NCI-H146 treated with DMSO at 0.1 percent for 48 hours (cell line): ENCODE data around the gene ZCCHC7.
"Not testable (repeated sequence)": the region's sequence is repeated elsewhere in the genome, so short reads cannot be mapped to it uniquely, and the experiment has no call there.

Source experiments
- DNase-seq: peaks from one replicate; lab custom pipeline; 2025; ENCODE audit not compliant: unreplicated experiment; lab: John Stamatoyannopoulos, UW

ZCCHC7 gene

DNA sequence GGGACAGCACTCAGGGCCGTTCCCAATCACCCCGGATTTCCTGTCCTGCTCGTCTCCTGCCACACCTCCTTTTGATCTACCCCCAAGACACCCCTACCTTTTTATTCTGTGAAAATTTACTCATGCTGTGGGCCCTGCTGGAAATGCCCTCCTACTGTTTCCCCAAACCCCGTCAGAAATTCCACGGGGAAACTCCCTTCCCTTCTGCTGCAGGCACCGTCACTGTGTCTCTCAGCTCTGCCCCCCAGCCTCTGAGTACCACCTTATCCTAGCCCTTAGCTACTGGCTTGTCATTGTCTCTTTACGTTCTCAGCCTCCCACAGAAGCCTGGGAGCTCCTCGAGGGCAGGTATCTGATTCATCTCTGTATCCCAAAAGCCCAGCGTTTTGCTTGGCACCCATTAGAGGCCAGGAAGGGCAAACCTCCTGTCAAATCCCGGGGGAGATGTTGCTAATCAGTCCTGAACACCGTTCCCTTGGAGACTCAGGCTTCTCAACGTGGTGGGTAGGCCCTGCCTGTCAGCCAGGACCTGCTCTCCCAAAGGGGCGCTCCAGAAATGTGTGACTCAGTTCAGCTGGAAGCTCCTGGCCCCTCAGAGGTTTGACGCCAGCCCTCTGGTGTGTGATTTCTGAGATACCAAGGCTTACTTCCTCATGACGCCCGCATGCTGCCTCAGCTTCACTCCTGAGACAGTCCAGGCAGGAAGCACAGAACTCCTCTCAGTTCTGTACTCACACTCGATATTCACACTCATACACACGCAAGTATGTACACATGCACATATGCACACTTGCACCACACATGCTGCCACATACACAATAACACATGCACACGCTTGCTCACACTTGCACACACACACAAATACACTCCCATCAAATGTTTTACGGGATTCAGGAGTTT, 251.4 kb downstream of the ZCCHC7 start:
- DNase-seq, result no peak

DNA sequence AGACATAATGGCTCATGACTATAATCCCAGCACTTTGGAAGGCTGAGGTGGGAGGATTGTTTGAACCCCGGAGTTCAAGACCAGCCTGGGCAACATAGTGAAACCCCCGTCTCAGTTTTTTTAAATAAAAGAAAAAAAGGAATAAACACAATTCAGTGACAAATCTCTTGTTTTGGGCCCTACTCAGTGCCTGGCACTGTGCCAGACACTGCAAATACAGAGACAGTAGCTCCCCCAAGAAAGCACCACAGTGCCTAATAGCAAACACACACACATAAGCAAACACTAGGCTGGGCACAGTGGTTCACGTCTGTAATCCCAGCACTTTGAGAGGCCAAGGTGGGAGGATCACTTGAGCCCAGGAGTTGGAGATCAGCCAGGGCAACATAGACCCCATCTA, 252.5 kb downstream of the ZCCHC7 start:
- DNase-seq, result no peak

- DNase-seq, result no peak
Observed at GRCh38 chr9:37373621-37374020, 253.2 kb downstream of the ZCCHC7 start.

GRCh38 chr9:37374892-37375291, 254.5 kb downstream of the ZCCHC7 start:
- peak; percentile 20 for DNase-seq

- no peak for DNase-seq
Observed at GRCh38 chr9:37377688-37378612, 257.6 kb downstream of the ZCCHC7 start.

DNA sequence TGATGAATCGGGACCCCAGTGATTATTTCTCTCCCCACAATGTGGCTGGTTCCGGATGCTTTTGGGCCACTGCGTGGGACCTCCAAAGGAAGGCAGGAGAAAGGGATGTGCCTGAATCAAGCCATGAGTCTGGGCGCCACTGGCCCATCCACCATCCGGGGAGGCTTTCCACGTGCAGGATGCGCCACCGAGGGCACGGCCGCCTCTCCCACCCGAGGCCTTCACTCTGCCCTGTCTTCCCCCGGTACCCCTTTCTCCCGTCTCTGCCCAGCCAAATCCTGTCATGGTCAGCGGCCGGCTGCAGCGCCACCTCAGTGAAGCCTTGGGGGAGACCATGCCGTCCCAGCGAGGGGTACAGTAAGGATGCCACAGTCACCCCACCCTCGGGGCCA, 258.2 kb downstream of the ZCCHC7 start:
- no peak for DNase-seq

- no peak for DNase-seq
Observed at GRCh38 chr9:37379835-37380234, 259.5 kb downstream of the ZCCHC7 start.

- no peak for DNase-seq
Observed at GRCh38 chr9:37380570-37380969, 260.2 kb downstream of the ZCCHC7 start.

- no peak for DNase-seq
Observed at GRCh38 chr9:37381094-37381741, 260.8 kb downstream of the ZCCHC7 start.

GRCh38 chr9:37382161-37382981, 262.0 kb downstream of the ZCCHC7 start:
- DNase-seq, result no peak

DNA sequence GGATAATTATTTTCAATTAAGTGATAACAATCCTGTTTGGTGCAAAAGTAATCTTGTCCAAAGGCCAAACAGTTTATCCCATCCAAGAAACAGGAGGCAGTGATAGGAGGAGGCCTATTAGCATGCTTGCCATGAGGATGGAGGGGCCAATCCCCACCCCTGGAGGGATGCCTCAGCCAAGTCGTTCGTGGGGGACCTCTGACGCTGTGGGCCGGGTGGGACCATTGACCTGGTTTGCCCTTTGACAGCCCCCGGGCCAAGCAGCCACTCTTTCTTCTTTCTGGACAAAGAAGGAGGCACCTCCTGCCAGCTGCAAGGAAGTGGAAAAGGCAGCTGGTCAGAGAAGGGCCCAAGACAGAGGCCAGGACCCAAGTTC, 262.6 kb downstream of the ZCCHC7 start:
- no peak for DNase-seq

- DNase-seq, result no peak
Observed at GRCh38 chr9:37383393-37383792, 263.0 kb downstream of the ZCCHC7 start.

DNA sequence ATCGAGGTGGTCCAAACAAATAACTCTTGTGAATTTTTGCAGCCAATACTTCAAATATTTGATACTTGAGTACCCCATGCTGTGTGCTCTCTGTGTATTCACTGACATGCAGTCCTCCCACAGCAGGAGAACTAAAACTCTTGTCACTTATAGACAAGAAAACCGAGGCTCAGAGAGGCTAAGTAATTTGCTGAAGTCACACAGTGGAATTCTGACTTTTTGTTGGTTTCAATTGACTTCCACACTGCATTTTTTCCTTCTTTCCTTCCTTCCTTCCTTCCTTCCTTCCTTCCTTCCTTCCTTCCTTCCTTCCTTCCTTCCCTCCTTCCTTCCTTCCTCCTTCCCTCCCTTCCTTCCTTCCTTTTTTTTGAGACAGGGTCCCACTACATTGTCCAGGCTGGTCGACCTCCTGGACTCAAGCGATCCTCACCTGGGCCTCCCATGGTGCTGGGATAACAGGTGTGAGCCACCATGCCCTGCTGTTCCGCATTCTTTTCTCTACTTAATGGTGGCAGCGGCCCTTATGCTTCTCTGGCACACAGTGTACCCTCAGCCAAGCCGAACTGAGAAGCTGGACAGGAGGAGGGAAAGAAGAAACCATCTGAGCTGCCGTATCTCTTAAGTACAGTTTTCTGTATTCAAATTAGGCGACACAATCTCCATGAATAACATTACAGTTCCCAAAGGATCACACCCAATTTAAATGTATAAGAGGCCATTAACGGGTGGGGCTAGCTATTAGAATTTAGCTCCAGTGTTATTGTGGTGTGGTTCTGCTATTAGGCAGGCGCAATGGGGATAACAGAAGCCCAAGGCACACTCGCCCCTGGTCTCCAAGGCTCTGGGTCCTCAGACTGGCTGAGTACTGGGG, 263.7 kb downstream of the ZCCHC7 start:
- no peak for DNase-seq

DNA sequence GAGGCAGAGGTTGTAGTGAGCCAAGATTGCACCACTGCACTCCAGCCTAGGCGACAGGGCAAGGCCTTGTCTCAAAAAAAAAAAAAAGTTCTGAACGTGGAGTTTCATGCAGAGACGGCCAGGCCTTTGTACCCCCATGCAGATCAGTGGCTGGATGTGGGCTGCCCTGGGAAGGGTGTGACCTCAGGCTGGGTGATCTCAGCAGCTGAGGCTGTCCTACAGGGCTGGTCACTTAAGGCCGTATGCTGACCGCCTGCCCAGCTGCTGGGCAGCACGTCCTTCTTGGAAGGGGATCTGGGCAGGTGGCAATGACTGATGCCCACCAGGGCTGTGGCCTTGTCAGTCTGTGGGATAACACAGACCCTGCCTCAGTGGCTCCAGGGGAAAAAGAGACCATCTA, 264.9 kb downstream of the ZCCHC7 start:
- no peak for DNase-seq

DNA sequence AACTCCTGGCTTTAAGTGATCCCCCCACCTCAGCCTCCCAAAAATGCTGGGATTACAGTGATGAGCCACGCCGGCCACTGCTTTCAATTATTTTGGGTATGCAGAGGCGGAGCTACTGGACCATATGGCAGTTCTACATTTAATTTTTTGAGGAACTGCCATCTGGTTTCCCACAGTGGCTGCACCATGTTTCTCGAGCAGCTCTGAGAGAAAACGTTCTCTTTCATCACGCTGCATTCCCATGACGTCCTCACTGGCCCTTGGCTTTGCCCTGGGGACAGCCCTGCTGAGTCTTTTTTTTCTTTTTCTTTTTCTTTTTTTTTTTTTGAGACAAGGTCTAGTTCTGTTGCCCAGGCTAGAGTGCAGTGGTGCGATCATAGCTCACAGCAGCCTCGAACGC, 266.6 kb downstream of the ZCCHC7 start:
- no peak for DNase-seq

DNA sequence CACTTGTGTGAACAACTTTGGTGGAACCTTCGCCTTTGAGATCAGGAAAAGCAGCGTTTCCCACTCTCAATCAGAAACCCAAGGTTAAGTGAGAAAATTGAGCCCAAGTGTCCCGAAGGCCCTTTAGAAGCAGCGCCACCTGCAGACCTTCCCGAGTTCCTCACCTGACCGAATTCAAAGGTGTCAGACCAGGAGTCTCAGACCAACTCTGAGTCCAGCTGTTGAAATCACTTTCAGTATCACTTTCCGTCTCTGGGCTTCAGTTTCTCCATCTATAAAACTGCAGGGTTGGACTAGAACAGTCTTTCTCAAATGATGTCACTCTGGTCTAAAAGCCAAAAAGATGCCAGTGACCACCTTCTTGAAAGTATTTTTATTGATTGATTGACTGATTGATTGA, 270.4 kb downstream of the ZCCHC7 start:
- no peak for DNase-seq

DNA sequence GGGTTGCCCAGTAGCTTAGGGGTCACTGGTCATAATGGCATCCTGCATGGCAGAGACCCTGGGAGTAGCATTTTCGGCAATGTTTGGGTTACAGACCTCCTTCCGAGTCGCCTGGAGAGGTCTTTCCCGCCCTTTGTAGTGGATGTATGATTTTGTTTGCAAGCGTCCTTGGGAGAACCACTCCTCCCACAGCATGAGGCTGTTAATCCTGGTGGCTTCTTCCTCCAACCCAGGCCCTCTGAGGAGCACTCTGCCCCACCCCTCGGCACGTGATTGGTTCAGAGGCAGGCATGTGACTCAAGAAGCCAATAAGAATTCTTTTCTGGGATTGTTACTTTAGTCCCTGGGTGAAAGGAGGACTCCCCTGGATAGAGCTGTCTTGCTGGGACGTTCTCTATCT, 271.9 kb downstream of the ZCCHC7 start:
- no peak for DNase-seq

GRCh38 chr9:37395229-37395628, 274.9 kb downstream of the ZCCHC7 start:
- DNase-seq, result no peak

- peak; percentile 68 for DNase-seq
Observed at GRCh38 chr9:37395663-37396062, 275.3 kb downstream of the ZCCHC7 start.

- not testable (repeated sequence) for DNase-seq
Observed at GRCh38 chr9:37397948-37398347, 277.6 kb downstream of the ZCCHC7 start.
